GM18868 (cell line): ENCODE measurements around the gene DDIT4L.
"Not testable (repeated sequence)": the region's sequence is repeated elsewhere in the genome, so short reads cannot be mapped to it uniquely, and the experiment has no call there.

Experiments used
- ATAC-seq: cut with Tn5 transposase; IDR thresholded peaks from one replicate; pipeline ENCODE4 v1.9.1; 2021; ENCODE audit warnings: mild to moderate bottlenecking, moderate library complexity; ENCODE audit not compliant: unreplicated experiment

Gene DDIT4L

GRCh38 chr4:100166297-100167039, 23.8 kb downstream of the DDIT4L start:
- ATAC-seq = no peak

GRCh38 chr4:100165809-100166208, 24.5 kb downstream of the DDIT4L start:
- ATAC-seq = no peak

- no peak for ATAC-seq
These were observed 25.2 kb downstream of the DDIT4L start for GRCh38 chr4:100164808-100165760.

GRCh38 chr4:100162027-100162685, 28.1 kb downstream of the DDIT4L start:
- ATAC-seq = peak; percentile 85

- no peak for ATAC-seq
These were observed 41.1 kb downstream of the DDIT4L start for GRCh38 chr4:100149190-100149589.

GRCh38 chr4:100147684-100148083, 42.6 kb downstream of the DDIT4L start:
- ATAC-seq = no peak

GRCh38 chr4:100147198-100147597, 43.1 kb downstream of the DDIT4L start:
- no peak for ATAC-seq

- ATAC-seq = no peak
These were observed 43.5 kb downstream of the DDIT4L start for GRCh38 chr4:100146756-100147155.

GRCh38 chr4:100137320-100137719, 52.9 kb downstream of the DDIT4L start:
- ATAC-seq = not testable (repeated sequence)
